ENCODE data around the gene HIGD1B.

Gene HIGD1B

GRCh38 chr17:44898768-44899073, 51.0 kb downstream of the HIGD1B start:
- H3K27ac ChIP-seq = peak overlapping the region; percentile 90
- TF ChIP-seq CTCF (IDR thresholded peaks at IDR 0.05) = no peak
- no peak for TF ChIP-seq ZFX (IDR thresholded peaks at IDR 0.05; ENCODE audit: borderline replicate concordance)

GRCh38 chr17:44899074-44899782, 51.5 kb downstream of the HIGD1B start, which contains the start of gene EFTUD2:
EFTUD2 (minus strand) TSS chr17:44899445; CDS start chr17:44894521, 4,924 bp downstream.
- TF ChIP-seq CTCF (IDR thresholded peaks at IDR 0.05) (no peak), ZFX (IDR thresholded peaks at IDR 0.05; ENCODE audit: borderline replicate concordance) (no peak)
- H3K27ac ChIP-seq = peak within 1 kb of the TSS; percentile 90

Measured in 22Rv1 (cell line).